Fibroblast of peridontal ligament (primary cell): Measurements from ENCODE around the gene TSPOAP1.

ENCODE experiments used
- DNase-seq: peaks from one replicate; pipeline ENCODE4 v3.0.0-alpha.2; 2010; ENCODE audit errors: extremely low read depth

Gene TSPOAP1

GRCh38 chr17:58304750-58305486 is 23.7 kb downstream of the TSPOAP1 start:
- DNase-seq = no peak

GRCh38 chr17:58303971-58304749 is 24.4 kb downstream of the TSPOAP1 start:
- DNase-seq = peak; percentile 7

GRCh38 chr17:58302919-58303585 is 25.5 kb downstream of the TSPOAP1 start:
- DNase-seq = no peak

GRCh38 chr17:58302171-58302918 is 26.2 kb downstream of the TSPOAP1 start:
- no peak for DNase-seq

GRCh38 chr17:58301504-58302150 is 27.0 kb downstream of the TSPOAP1 start:
- DNase-seq = no peak

GRCh38 chr17:58300336-58300735 is 28.3 kb downstream of the TSPOAP1 start:
- no peak for DNase-seq

- DNase-seq = no peak
Observed at GRCh38 chr17:58294034-58294433, 34.6 kb downstream of the TSPOAP1 start.

GRCh38 chr17:58291246-58291645 is 37.3 kb downstream of the TSPOAP1 start:
- DNase-seq = no peak

- no peak for DNase-seq
Observed at GRCh38 chr17:58289869-58290268, 38.7 kb downstream of the TSPOAP1 start.

GRCh38 chr17:58285422-58285810 is 43.2 kb downstream of the TSPOAP1 start:
- no peak for DNase-seq

- DNase-seq = no peak
Observed at GRCh38 chr17:58284613-58285421, 43.8 kb downstream of the TSPOAP1 start.

- DNase-seq = no peak
Observed at GRCh38 chr17:58283674-58284612, 44.7 kb downstream of the TSPOAP1 start.

- DNase-seq = no peak
Observed at GRCh38 chr17:58282442-58282841, 46.2 kb downstream of the TSPOAP1 start.

- no peak for DNase-seq
Observed at GRCh38 chr17:58281511-58282011, 47.0 kb downstream of the TSPOAP1 start.

GRCh38 chr17:58280480-58281217 is 47.9 kb downstream of the TSPOAP1 start, which contains the start of gene MPO:
Gene MPO (minus strand): TSS chr17:58280935. CDS start chr17:58280758, 177 bp downstream.
- no peak for DNase-seq

- no peak for DNase-seq
Observed at GRCh38 chr17:58279736-58280479, 48.7 kb downstream of the TSPOAP1 start.

- DNase-seq = no peak
Observed at GRCh38 chr17:58279016-58279711, 49.4 kb downstream of the TSPOAP1 start.
